K562 (cell line): Measurements from ENCODE around the gene HTRA3. TPM values are rescaled to one million over a fixed set of nuclear protein-coding genes. Genes with fewer than 3 reads are reported as not detected.
A peak's percentile ranks its signal among the peaks of the same experiment; 100 is the strongest.

Source experiments
- BMI1 ChIP-seq: fragments of 150-350 bp; IDR thresholded peaks from 2 replicates; pipeline ENCODE4 v1.6.1; 2014; ENCODE audit warnings: low read length
- CTCF ChIP-seq, 3 experiments: IDR thresholded peaks in 2 of 3; conservative IDR thresholded peaks in 1 of 3; 2 replicates each; pipeline ENCODE4 v1.5.1; 2011 to 2012; ENCODE audit warnings: low read length in 3 of 3, mild to moderate bottlenecking in 3 of 3, control low read depth in 2 of 3, improper control_type of control experiment in 1 of 3, inconsistent platforms in 1 of 3, low read depth in 1 of 3, mixed read lengths in 1 of 3, moderate library complexity in 1 of 3; ENCODE audit not compliant: insufficient read depth in 2 of 3
- ETV1 ChIP-seq: fragments of 450-650 bp; conservative IDR thresholded peaks from 2 replicates; pipeline ENCODE4 v1.6.1; 2016; ENCODE audit warnings: missing genetic modification characterization, control low read depth, low read depth, missing compliant biosample characterization
- FIP1L1 ChIP-seq: fragments of 200-400 bp; formaldehyde crosslinking; IDR thresholded peaks from 2 replicates; pipeline ENCODE4 v1.6.1; 2018; ENCODE audit warnings: mild to moderate bottlenecking, low read depth, low read length; ENCODE audit not compliant: poor library complexity, severe bottlenecking
- FOXA1 ChIP-seq: fragments of 450-650 bp; IDR thresholded peaks from 2 replicates; pipeline ENCODE4 v1.6.1; 2016; ENCODE audit warnings: mild to moderate bottlenecking, borderline replicate concordance
- HMG20B ChIP-seq: fragments of 250-450 bp; sonication (Bioruptor Pico); IDR thresholded peaks from 2 replicates; pipeline ENCODE4 v1.5.0; 2021; ENCODE audit warnings: mild to moderate bottlenecking
- KLF10 ChIP-seq: fragments of 250-450 bp; sonication (Bioruptor Pico); IDR thresholded peaks from 2 replicates; pipeline ENCODE4 v1.6.1; 2021; ENCODE audit warnings: matching md5 sums
- LEF1 ChIP-seq: fragments of 450-650 bp; IDR thresholded peaks from 2 replicates; pipeline ENCODE4 v1.6.1; 2016; ENCODE audit warnings: mild to moderate bottlenecking
- MBD2 ChIP-seq: sonication (generic); IDR thresholded peaks from 2 replicates; pipeline ENCODE4 v1.6.1; 2016; ENCODE audit warnings: low read depth, borderline replicate concordance
- MCM5 ChIP-seq: fragments of 450-650 bp; IDR thresholded peaks from 2 replicates; pipeline ENCODE4 v1.6.1; 2016; ENCODE audit warnings: low read depth
- MYC ChIP-seq, 2 experiments: fragments of 250-450 bp in 1 of 2; sonication (Bioruptor Pico) in 1 of 2; IDR thresholded peaks; 2 replicates each; pipeline versions ENCODE4 v1.5.1 to v1.6.1; 2012 to 2021; ENCODE audit warnings: low read depth in 2 of 2, borderline replicate concordance in 1 of 2, improper control_type of control experiment in 1 of 2, low read length in 1 of 2, mild to moderate bottlenecking in 1 of 2, moderate library complexity in 1 of 2
- NRF1 ChIP-seq, 2 experiments: fragments of 450-650 bp; IDR thresholded peaks in 1 of 2; conservative IDR thresholded peaks in 1 of 2; 2 replicates each; pipeline ENCODE4 v1.6.1; 2014; ENCODE audit warnings: mild to moderate bottlenecking in 2 of 2
- PHB ChIP-seq: fragments of 250-450 bp; sonication (Bioruptor Pico); IDR thresholded peaks from 2 replicates; pipeline ENCODE4 v1.5.0; 2021
- POLR2AphosphoS2 ChIP-seq: IDR thresholded peaks from 2 replicates; pipeline ENCODE4 v1.6.1; 2012; ENCODE audit warnings: low read length, improper control_type of control experiment
- RAD21 ChIP-seq, 2 experiments: fragments of 250-450 bp in 1 of 2; fragments of 450-650 bp in 1 of 2; sonication (Bioruptor Pico) in 1 of 2; formaldehyde crosslinking in 1 of 2; IDR thresholded peaks in 1 of 2; conservative IDR thresholded peaks in 1 of 2; 2 replicates each; pipeline versions ENCODE4 v1.4.0 to v1.8.0; 2020 to 2022; ENCODE audit warnings: mild to moderate bottlenecking in 2 of 2, moderate library complexity in 1 of 2
- RBM39 ChIP-seq: fragments of 200-400 bp; formaldehyde crosslinking; optimal IDR thresholded peaks from 2 replicates; pipeline ENCODE3; 2018; ENCODE audit warnings: low read depth, low read length
- TCF7L2 ChIP-seq: fragments of 150-350 bp; IDR thresholded peaks from 2 replicates; pipeline ENCODE4 v1.6.1; 2016; ENCODE audit warnings: low read depth, mild to moderate bottlenecking, low read length, moderate library complexity
- ZBTB49 ChIP-seq: sonication (generic); formaldehyde crosslinking; IDR thresholded peaks from 2 replicates; pipeline ENCODE4 v1.8.0; 2022; ENCODE audit warnings: missing genetic modification reagents, mild to moderate bottlenecking, borderline replicate concordance
- ZNF311 ChIP-seq: fragments of 250-450 bp; sonication (Bioruptor Pico); IDR thresholded peaks from 2 replicates; pipeline ENCODE4 v1.4.0; 2020; ENCODE audit warnings: mild to moderate bottlenecking, moderate library complexity
- polyA plus RNA-seq, 8 experiments: library from polyadenylated mRNA; depleted of rRNA in 4 of 8; stranded (reverse) in 5 of 8; unstranded in 3 of 8; fragments of >200 nt; fragmentation: Nextera tagmentation in 2 of 8; fragmentation: Illumina TruSeq in 1 of 8; extraction: Ambion mirVana in 2 of 8; extraction: Trizol in 1 of 8; gene quantifications; 2 replicates each; pipeline versions ENCODE4 v1.2.1 to v1.2.3, GENCODE V29; 2011 to 2014; ENCODE audit warnings: inconsistent platforms in 1 of 8, missing spikeins in 1 of 8
- total RNA-seq, 7 experiments: library from RNA; depleted of rRNA in 6 of 7; stranded (reverse); fragments of >200 nt in 6 of 7; fragmentation: Illumina TruSeq in 2 of 7; extraction: Trizol in 2 of 7; gene quantifications; 2 replicates each; pipeline versions ENCODE4 v1.2.1 to v1.2.3, GENCODE V29; 2011 to 2021; ENCODE audit warnings: low replicate concordance in 1 of 7
- TF ChIP-seq, protein P1 (sequence below): fragments of 450-650 bp; formaldehyde crosslinking; IDR thresholded peaks from 2 replicates; pipeline ENCODE4 v1.4.0; 2020; ENCODE audit warnings: mild to moderate bottlenecking, moderate library complexity
- TF ChIP-seq, protein P2 (sequence below): fragments of 450-650 bp; formaldehyde crosslinking; IDR thresholded peaks from 2 replicates; pipeline ENCODE4 v1.4.0; 2022; ENCODE audit warnings: missing genetic modification characterization

HTRA3 gene
- total and polyA plus RNA-seq, 9 of the 15 experiments (the other 6 are each of a cell fraction or from before 2014, with no cell fraction given): 0.04 TPM; not detected in 8

DNA sequence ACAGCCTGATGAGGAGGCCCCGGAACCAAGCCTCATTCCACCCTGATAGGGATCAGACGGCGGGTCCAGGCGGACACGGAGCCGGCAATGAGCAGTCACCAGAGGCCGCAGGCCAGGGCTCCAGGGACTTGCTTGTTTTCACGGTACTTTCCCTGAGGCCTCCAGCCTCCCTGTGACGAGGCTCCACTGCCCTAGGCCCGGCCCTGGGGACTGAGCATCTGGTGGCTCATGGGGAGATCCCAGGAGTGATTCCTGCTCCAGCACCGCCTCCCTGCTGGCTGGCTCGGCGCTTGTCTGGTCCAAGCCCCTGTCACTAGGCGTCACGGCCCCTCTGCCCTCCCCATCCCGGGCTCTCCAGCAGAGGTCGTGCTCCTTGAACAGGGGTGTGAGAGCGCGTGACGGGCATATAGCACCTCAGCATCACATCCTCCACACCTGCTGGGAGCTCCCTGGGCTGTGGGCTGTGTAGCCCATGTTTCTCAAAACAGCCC, 14.1 kb downstream of the HTRA3 start (continued):
- TF ChIP-seq CTCF (IDR thresholded peaks at IDR 0.05 in 2 of 3, conservative IDR thresholded peaks at IDR 0.05 in 1 of 3; ENCODE audit: insufficient read depth in 2 of 3, low read depth in 1 of 3, low read length in 3 of 3): peak; percentile 31 to 40 (median 36); a peak in 4 of 6 replicates
- no peak for TF ChIP-seq KLF10
- no peak for TF ChIP-seq HMG20B (CRISPR knock-in tag)
- no peak for TF ChIP-seq PHB (CRISPR knock-in tag)
- peak in 1 of 2 experiments; percentile 19; a peak in 1 of 4 replicates for TF ChIP-seq RAD21 (CRISPR knock-in tag; conservative IDR thresholded peaks at IDR 0.05 in 1 of 2, IDR thresholded peaks at IDR 0.05 in 1 of 2)
- TF ChIP-seq POLR2AphosphoS2: no peak
- TF ChIP-seq, protein P1, sequence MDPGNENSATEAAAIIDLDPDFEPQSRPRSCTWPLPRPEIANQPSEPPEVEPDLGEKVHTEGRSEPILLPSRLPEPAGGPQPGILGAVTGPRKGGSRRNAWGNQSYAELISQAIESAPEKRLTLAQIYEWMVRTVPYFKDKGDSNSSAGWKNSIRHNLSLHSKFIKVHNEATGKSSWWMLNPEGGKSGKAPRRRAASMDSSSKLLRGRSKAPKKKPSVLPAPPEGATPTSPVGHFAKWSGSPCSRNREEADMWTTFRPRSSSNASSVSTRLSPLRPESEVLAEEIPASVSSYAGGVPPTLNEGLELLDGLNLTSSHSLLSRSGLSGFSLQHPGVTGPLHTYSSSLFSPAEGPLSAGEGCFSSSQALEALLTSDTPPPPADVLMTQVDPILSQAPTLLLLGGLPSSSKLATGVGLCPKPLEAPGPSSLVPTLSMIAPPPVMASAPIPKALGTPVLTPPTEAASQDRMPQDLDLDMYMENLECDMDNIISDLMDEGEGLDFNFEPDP (CRISPR knock-in tag): no peak
- TF ChIP-seq FIP1L1: no peak
- TF ChIP-seq ZNF311 (CRISPR knock-in tag): no peak
- TF ChIP-seq, protein P2, sequence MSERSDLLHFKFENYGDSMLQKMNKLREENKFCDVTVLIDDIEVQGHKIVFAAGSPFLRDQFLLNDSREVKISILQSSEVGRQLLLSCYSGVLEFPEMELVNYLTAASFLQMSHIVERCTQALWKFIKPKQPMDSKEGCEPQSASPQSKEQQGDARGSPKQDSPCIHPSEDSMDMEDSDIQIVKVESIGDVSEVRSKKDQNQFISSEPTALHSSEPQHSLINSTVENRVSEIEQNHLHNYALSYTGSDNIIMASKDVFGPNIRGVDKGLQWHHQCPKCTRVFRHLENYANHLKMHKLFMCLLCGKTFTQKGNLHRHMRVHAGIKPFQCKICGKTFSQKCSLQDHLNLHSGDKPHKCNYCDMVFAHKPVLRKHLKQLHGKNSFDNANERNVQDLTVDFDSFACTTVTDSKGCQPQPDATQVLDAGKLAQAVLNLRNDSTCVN (CRISPR knock-in tag): no peak
- TF ChIP-seq BMI1: no peak
- TF ChIP-seq MBD2: no peak
- TF ChIP-seq FOXA1: no peak
- no peak for TF ChIP-seq ZBTB49 (CRISPR knock-in tag)
- no peak for TF ChIP-seq MCM5
- TF ChIP-seq LEF1: no peak
- TF ChIP-seq MYC (IDR thresholded peaks at IDR 0.05; ENCODE audit: low read depth, low read length): no peak
- no peak for TF ChIP-seq MYC (CRISPR knock-in tag; IDR thresholded peaks at IDR 0.05; ENCODE audit: borderline replicate concordance, low read depth)
- TF ChIP-seq RBM39: no peak
- 0 out of 2 replicates have a peak, but pooled peaks have one; percentile 19 for TF ChIP-seq ETV1
- TF ChIP-seq NRF1 (conservative IDR thresholded peaks at IDR 0.05 in 1 of 2, IDR thresholded peaks at IDR 0.05 in 1 of 2): 0 out of 4 replicates have a peak, but pooled peaks of 1 of the 2 experiments have one; percentile 27
- no peak for TF ChIP-seq TCF7L2
